GM19455 (cell line): Measurements from ENCODE around the gene ATXN1.

ENCODE experiments used
- ATAC-seq: cut with Tn5 transposase; IDR thresholded peaks from one replicate; pipeline ENCODE4 v1.9.1; 2021; ENCODE audit not compliant: unreplicated experiment

ATXN1 gene

GRCh38 chr6:16488813-16489212, 272.4 kb downstream of the ATXN1 start:
- ATAC-seq: no peak

GRCh38 chr6:16487996-16488674, 273.1 kb downstream of the ATXN1 start:
- ATAC-seq: no peak

- no peak for ATAC-seq
Measured at GRCh38 chr6:16486661-16487060, 274.6 kb downstream of the ATXN1 start.

GRCh38 chr6:16483315-16483875, 277.9 kb downstream of the ATXN1 start:
- no peak for ATAC-seq

GRCh38 chr6:16482702-16483314, 278.5 kb downstream of the ATXN1 start:
- ATAC-seq: no peak

GRCh38 chr6:16481697-16482399, 279.4 kb downstream of the ATXN1 start:
- ATAC-seq: no peak

- no peak for ATAC-seq
Measured at GRCh38 chr6:16480763-16481560, 280.3 kb downstream of the ATXN1 start.

- no peak for ATAC-seq
Measured at GRCh38 chr6:16477367-16478149, 283.7 kb downstream of the ATXN1 start.

- ATAC-seq: no peak
Measured at GRCh38 chr6:16476861-16477260, 284.4 kb downstream of the ATXN1 start.

GRCh38 chr6:16475494-16475781, 285.8 kb downstream of the ATXN1 start:
- ATAC-seq: no peak

- no peak for ATAC-seq
Measured at GRCh38 chr6:16474772-16475493, 286.3 kb downstream of the ATXN1 start.

- peak; percentile 0 for ATAC-seq
Measured at GRCh38 chr6:16473908-16474771, 287.1 kb downstream of the ATXN1 start.

- peak; percentile 50 for ATAC-seq
Measured at GRCh38 chr6:16473184-16473907, 287.9 kb downstream of the ATXN1 start.

GRCh38 chr6:16472349-16473069, 288.8 kb downstream of the ATXN1 start:
- peak; percentile 33 for ATAC-seq

- no peak for ATAC-seq
Measured at GRCh38 chr6:16471910-16472297, 289.4 kb downstream of the ATXN1 start.

GRCh38 chr6:16471222-16471909, 289.9 kb downstream of the ATXN1 start:
- ATAC-seq: no peak
